ENCODE measurements around the gene RTN4.

GRCh38 chr2:54925022-54925421, 125.2 kb downstream of the RTN4 start:
- TF ChIP-seq CTCF (IDR thresholded peaks at IDR 0.05) (no peak), POLR2A (IDR thresholded peaks at IDR 0.05) (no peak)
